IMR-90 (cell line): Measurements from ENCODE around the gene VSIG4. TPM values are rescaled to one million over a fixed set of nuclear protein-coding genes. Genes with fewer than 3 reads are reported as not detected.

Experiments
- ATAC-seq: fragments of 200-7000 bp; cut with Tn5 transposase; 2 replicates; pipeline ENCODE4 v1.9.1; 2020; ENCODE audit warnings: low read depth, mild to moderate bottlenecking, moderate library complexity
- BruUV-seq: library from RNA; stranded (reverse); fragments of 400-500 nt; replicated peaks from 2 replicates; lab custom pipeline; 2021; lab: Mats Ljungman, UMichigan
- CTCF ChIA-PET: fragments of 300-600 bp; formaldehyde crosslinking; extraction: SDS; loops from one replicate; lab custom pipeline; 2021; ENCODE audit warnings: antibody characterized with exemption; lab: Yijun Ruan, JAX
- POLR2A ChIA-PET: fragments of 300-600 bp; sonication (Branson Sonifier 250); formaldehyde crosslinking; loops from one replicate; lab custom pipeline; 2022; ENCODE audit warnings: antibody characterized with exemption; ENCODE audit not compliant: unreplicated experiment; lab: Charles Lee
- DNase-seq: peaks from one replicate; pipeline ENCODE4 v3.0.0; 2013
- H2AFZ ChIP-seq: replicated peaks from 2 replicates; pipeline ENCODE3; 2013; ENCODE audit warnings: low read length, mild to moderate bottlenecking; ENCODE audit not compliant: poor library complexity
- H2AK5ac ChIP-seq: 2 replicates; pipeline ENCODE4 v1.6.1; 2013; ENCODE audit warnings: low read depth, low read length, inconsistent platforms
- H2AK9ac ChIP-seq: replicated peaks from 2 replicates; pipeline ENCODE3; 2013; ENCODE audit warnings: mild to moderate bottlenecking, low read depth, low read length, moderate library complexity; ENCODE audit not compliant: poor library complexity
- H2BK120ac ChIP-seq: 2 replicates; pipeline ENCODE4 v1.6.1; 2013; ENCODE audit warnings: low read depth, low read length, inconsistent platforms
- H2BK15ac ChIP-seq: 3 replicates; pipeline ENCODE4 v1.6.1; 2013; ENCODE audit warnings: low read depth, low read length, inconsistent platforms
- H2BK20ac ChIP-seq: 2 replicates; pipeline ENCODE4 v1.6.1; 2013; ENCODE audit warnings: low read depth, mild to moderate bottlenecking, inconsistent platforms, low read length, moderate library complexity
- H2BK5ac ChIP-seq: 2 replicates; pipeline ENCODE4 v1.6.1; 2013; ENCODE audit warnings: mild to moderate bottlenecking, low read depth, low read length, inconsistent platforms; ENCODE audit not compliant: poor library complexity, severe bottlenecking
- H3K14ac ChIP-seq: replicated peaks from 2 replicates; pipeline ENCODE4 v1.6.1; 2013; ENCODE audit warnings: low read depth, low read length, inconsistent platforms
- H3K18ac ChIP-seq: 2 replicates; pipeline ENCODE4 v1.6.1; 2013; ENCODE audit warnings: low read depth, low read length, control low read depth
- H3K23ac ChIP-seq: 2 replicates; pipeline ENCODE4 v1.6.1; 2013; ENCODE audit warnings: low read depth, low read length, inconsistent platforms
- H3K27ac ChIP-seq: 2 replicates; pipeline ENCODE4 v1.5.1; 2013; ENCODE audit warnings: mild to moderate bottlenecking, control low read depth, low read length; ENCODE audit not compliant: insufficient read depth
- H3K27me3 ChIP-seq: 2 replicates; pipeline ENCODE4 v1.6.1; 2013; ENCODE audit warnings: low read length; ENCODE audit not compliant: control insufficient read depth, insufficient read depth
- H3K36me3 ChIP-seq: 2 replicates; pipeline ENCODE4 v1.6.1; 2013; ENCODE audit warnings: low read length, mixed read lengths; ENCODE audit not compliant: control insufficient read depth, insufficient read depth
- H3K4ac ChIP-seq: 2 replicates; pipeline ENCODE4 v1.6.1; 2013; ENCODE audit warnings: low read depth, low read length, inconsistent platforms
- H3K4me1 ChIP-seq: 2 replicates; pipeline ENCODE4 v1.6.1; 2013; ENCODE audit warnings: low read length, mixed read lengths; ENCODE audit not compliant: control insufficient read depth, insufficient read depth
- H3K4me2 ChIP-seq: 2 replicates; pipeline ENCODE4 v1.6.1; 2013; ENCODE audit warnings: low read depth, mild to moderate bottlenecking, control low read depth, low read length, moderate library complexity
- H3K4me3 ChIP-seq: 2 replicates; pipeline ENCODE4 v1.5.1; 2013; ENCODE audit warnings: low read depth, mild to moderate bottlenecking, control low read depth, low read length, moderate library complexity; ENCODE audit not compliant: insufficient read depth
- H3K56ac ChIP-seq: 2 replicates; pipeline ENCODE4 v1.6.1; 2013; ENCODE audit warnings: low read length, inconsistent platforms; ENCODE audit not compliant: insufficient read depth; ENCODE audit errors: extremely low read depth
- H3K79me1 ChIP-seq, 2 experiments: 2 replicates each; pipeline ENCODE4 v1.6.1; 2013; ENCODE audit warnings: low read length in 2 of 2, inconsistent platforms in 1 of 2, low read depth in 1 of 2
- H3K9ac ChIP-seq: 2 replicates; pipeline ENCODE4 v1.6.1; 2013; ENCODE audit warnings: low read depth, low read length, control low read depth
- H3K9me1 ChIP-seq: 2 replicates; pipeline ENCODE4 v1.6.1; 2013; ENCODE audit warnings: low read length, inconsistent platforms; ENCODE audit not compliant: insufficient read depth
- H3K9me3 ChIP-seq: 2 replicates; pipeline ENCODE4 v1.6.1; 2013; ENCODE audit warnings: low read length; ENCODE audit not compliant: control insufficient read depth, insufficient read depth
- H4K20me1 ChIP-seq: 2 replicates; pipeline ENCODE4 v1.6.1; 2013; ENCODE audit warnings: low read length, inconsistent platforms; ENCODE audit not compliant: insufficient read depth
- H4K5ac ChIP-seq: 2 replicates; pipeline ENCODE4 v1.6.1; 2013; ENCODE audit warnings: mild to moderate bottlenecking, low read depth, low read length, control low read depth
- H4K8ac ChIP-seq, 2 experiments: 2 replicates each; pipeline ENCODE4 v1.6.1; 2013; ENCODE audit warnings: low read depth in 2 of 2, low read length in 2 of 2, control low read depth in 1 of 2, inconsistent platforms in 1 of 2
- H4K91ac ChIP-seq: 2 replicates; pipeline ENCODE4 v1.6.1; 2013; ENCODE audit warnings: low read depth, low read length, inconsistent platforms; ENCODE audit not compliant: insufficient read depth
- MAFK ChIP-seq: IDR thresholded peaks from 2 replicates; pipeline ENCODE4 v1.6.1; 2012; ENCODE audit warnings: low read depth, low read length, improper control_type of control experiment
- NFE2L2 ChIP-seq: fragments of 150-350 bp; IDR thresholded peaks from 2 replicates; pipeline ENCODE4 v1.6.1; 2016; ENCODE audit warnings: low read depth, mild to moderate bottlenecking, low read length
- SMC3 ChIP-seq: fragments of 150-350 bp; IDR thresholded peaks from 2 replicates; pipeline ENCODE4 v1.6.1; 2016; ENCODE audit warnings: low read depth, mild to moderate bottlenecking, antibody characterized with exemption, low read length, moderate library complexity
- WGBS, 2 experiments: methylation state at CpG; one replicate each; pipeline versions ENCODE4 v1.1.5 to v1.1.7; 2013; ENCODE audit warnings: missing lambda C conversion rate in 2 of 2; ENCODE audit not compliant: insufficient read length in 1 of 2; ENCODE audit errors: extremely low coverage in 2 of 2; 5-methylcytosine and 5-hydroxymethylcytosine counted together
- dilution Hi-C: fragments of 300-500 bp; cut with HindIII; formaldehyde crosslinking; loops from one replicate; pipeline ENCODE4 v1.14.3; 2018; ENCODE audit warnings: low sequenced_read_pairs; ENCODE audit not compliant: unreplicated experiment
- in situ Hi-C: fragments of 300-500 bp; cut with MboI; formaldehyde crosslinking; loops from 3 replicates; pipeline ENCODE4 v1.14.3; 2019; ENCODE audit warnings: low sequenced_read_pairs, inconsistent platforms, mixed read lengths
- intact Hi-C: fragments of 100-400 bp; cut with micrococcal nuclease; formaldehyde crosslinking; loops from 2 replicates; pipeline ENCODE4 v1.10.0; 2022
- polyA plus RNA-seq, 3 experiments: library from polyadenylated mRNA; depleted of rRNA; stranded (reverse); fragments of >200 nt; gene quantifications; 2 replicates each; pipeline ENCODE4 v1.2.3, GENCODE V29; 2012; ENCODE audit warnings: low replicate concordance in 1 of 3
- total RNA-seq: library from RNA; depleted of rRNA; stranded (reverse); fragments of >200 nt; gene quantifications from 2 replicates; pipeline ENCODE4 v1.2.3, GENCODE V29; 2012

VSIG4 gene
- total and polyA plus RNA-seq, 2 of the 4 experiments (the other 2 are of a cell fraction) = not detected

GRCh38 chrX:66018585-66019309, 21.1 kb downstream of the VSIG4 start:
- TF ChIP-seq NFE2L2 (no peak), SMC3 (no peak), MAFK (no peak)
- in situ Hi-C loops = no loop called here
- Histone ChIP-seq H2AK5ac (no peak overlapping the region), H3K23ac (no peak overlapping the region), H3K27me3 (peaks cover 8% of the 10 kb centered on the region), H3K4me1 (no peaks in the 10 kb centered on the region), H3K56ac (no peak overlapping the region), H3K79me1 (no peaks in the 10 kb centered on the region), H4K91ac (no peak overlapping the region), H2BK20ac (no peak overlapping the region), H4K8ac (no peak overlapping the region), H3K18ac (no peak overlapping the region), H4K5ac (no peak overlapping the region), H3K14ac (no peak overlapping the region), H2AFZ (no peak overlapping the region), H3K36me3 (no peaks in the 10 kb centered on the region), H3K9ac (no peak overlapping the region), H3K27ac (no peak overlapping the region), H2BK120ac (no peak overlapping the region), H3K4me2 (no peak overlapping the region), H3K4ac (no peak overlapping the region), H2BK5ac (no peak overlapping the region), H2BK15ac (no peak overlapping the region), H2AK9ac (no peak overlapping the region), H3K9me1 (no peaks in the 10 kb centered on the region), H3K4me3 (no peak overlapping the region), H4K20me1 (no peaks in the 10 kb centered on the region), H3K9me3 (no peaks in the 10 kb centered on the region)
- ChIA-PET POLR2A (no interaction called here), CTCF (no interaction called here)
- ATAC-seq = no peak
- BruUV-seq = no TSS peak
- intact Hi-C loops = no loop called here
- dilution Hi-C loops = no loop called here
- WGBS, 2 experiments = no CpG with 5 or more reads among the region's 7 CpGs
- DNase-seq = no peak
